HuH-7.5 (cell line): ENCODE measurements around the gene SRC.

ENCODE experiments used
- DNase-seq: peaks from one replicate; pipeline ENCODE4 v3.0.0; 2011; ENCODE audit warnings: low spot score

SRC gene

DNA sequence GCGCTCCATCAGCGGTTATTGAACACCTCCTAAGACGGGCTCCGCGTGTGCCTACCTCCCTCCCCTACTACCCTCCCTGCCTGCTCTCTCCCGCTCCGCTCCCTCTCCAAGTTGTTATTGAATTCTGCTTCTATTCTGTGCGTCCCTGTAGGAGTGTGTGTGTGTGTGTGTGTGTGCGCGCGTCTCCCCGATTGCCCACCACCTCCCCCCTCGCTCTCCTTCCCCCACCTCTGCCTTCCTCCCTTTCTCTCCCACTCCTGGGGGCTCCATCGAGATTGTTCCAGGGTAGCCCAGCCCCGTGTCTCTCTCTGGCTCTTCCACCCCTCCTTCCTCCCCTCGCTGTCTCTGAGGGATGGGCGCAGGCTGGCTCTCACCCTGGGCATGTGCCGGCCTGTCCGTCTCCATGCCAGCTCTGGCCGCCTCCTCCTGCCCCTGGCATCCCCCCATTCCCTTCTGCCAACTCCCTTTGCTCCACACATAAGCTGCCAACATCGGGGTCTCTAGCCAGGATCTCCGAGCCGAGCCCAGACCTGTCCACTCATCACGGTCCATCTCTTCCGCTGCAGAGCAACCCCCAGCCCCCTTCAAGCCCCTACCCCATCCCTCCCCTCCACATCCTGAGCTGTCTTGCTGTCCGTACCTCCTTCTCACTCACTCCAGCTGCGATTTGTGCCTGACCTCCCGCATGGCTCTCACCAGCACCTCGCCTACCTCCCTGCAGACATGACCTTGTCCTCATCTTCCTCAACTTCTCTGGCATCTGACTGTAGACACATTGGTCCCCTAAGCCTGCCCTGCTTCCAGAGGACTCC, 68.5 kb downstream of the SRC start:
- no peak for DNase-seq

DNA sequence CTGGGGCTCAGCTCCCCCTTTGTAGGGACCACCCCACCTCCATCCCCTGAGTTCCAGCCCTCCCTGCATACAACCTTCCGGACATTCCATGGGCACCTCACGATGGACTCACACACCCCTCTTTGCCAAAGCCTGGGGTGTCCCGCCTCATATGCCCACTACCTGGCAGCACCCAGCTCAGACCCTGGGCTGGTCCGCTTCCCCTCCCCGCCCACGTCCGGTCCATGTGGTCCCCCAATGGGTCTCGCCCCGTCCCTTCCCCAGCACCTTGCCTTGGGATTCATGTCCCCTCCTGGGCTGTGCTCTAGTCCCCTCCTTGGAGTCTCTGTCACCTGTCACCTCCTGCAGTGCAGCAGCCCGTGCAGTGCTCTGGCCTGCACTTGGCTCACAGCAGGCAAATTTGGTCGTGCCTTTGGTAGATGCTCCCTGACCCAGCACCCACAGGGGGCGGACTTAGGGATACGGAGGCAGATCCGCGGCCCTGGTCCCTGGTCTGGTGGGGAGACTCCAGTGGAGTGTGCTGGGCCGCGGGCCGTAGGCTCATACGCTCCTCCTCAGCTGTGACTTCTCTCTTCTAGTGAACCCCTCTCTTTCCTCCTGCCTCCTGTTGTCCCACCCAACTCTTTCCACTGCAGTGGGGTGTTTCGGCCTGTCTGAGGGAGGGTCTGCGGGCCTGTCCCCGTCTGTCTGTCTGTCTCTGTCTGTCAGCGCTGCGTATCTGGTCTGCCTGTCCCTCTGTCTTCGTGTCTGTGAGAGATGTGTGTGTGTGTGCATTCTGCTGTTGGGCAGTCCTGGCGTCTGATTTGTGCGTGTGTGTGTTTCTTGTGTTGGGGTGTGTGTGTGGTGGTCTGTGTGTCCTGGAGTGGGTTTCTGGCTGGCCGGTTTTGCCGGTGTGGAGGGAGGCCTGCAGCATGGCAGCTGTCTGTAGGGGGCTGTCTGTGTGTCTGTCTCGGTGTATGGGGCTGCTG, 69.5 kb downstream of the SRC start:
- no peak for DNase-seq

DNA sequence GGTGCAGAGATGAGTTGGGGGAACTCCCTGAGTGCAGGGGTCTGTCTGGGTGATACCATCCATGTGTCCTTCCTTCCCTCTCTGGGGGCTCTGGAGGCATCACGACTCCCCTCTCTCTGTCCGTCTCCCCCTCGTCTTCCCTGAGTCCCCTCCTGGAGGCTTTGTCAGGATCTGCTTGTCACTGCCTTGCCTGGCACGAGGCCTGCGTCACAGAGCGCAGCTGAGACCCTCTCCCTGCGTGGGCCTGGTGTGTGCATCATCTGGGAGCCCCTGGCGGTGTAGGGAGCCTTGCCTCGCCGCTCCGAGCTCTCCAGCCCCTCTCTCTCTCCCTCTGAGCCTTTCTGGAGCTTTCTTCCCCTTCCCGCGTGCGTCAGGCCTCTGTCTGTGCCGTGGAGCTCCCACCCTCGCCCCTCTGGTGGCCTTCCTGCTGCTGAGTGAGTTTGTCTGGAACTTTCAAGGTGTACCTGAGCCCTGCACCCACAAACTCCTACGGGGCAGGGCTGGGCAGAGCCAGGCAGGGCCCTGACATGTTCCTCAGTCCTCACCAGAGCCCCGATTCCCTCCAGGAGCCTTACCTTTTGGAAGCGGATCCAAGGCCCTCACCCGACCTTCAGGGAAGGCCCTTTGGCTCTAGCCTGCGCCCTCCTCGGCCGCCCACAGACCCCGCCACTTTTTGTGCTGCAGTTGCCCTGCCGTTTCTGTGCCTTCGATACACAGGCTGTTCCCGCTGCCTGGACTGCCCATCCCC, 70.3 kb downstream of the SRC start:
- DNase-seq, result no peak

DNA sequence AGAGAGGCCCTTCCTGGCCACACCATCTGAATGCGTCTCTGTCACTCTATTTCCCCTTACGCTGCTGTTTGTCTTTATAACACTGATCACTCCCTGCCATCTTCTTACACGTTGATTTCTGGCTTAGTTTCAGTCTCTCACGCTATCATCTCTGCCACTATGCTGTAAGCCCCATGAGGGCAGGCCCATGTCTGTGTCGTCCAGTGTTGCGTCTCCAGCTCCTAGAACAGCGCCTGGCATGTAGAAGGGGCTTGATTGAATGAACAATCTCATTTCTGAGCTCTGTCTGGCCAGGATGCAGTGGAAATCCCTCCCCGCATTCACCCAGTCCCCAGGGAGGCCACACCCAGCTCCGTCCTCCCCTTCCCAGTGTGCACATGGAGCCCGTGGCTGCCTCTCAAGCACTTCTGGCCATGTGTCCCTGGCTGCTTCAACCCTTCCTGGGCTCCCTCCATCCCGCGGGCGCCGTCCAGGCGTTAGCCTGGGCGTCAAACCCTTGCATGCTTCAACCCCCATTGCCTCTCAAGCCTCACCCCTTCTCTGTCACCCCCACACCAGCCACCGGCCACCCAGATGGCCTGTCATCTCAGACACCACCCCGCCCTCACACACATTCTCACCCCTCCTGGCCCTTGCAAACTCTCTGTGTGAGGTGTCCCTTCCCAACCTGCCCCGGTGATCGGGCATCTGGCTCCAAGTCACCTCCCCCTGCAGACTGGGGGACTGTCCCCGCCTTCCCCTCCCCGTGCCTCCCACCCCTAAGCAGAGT, 71.1 kb downstream of the SRC start:
- DNase-seq, result no peak

DNA sequence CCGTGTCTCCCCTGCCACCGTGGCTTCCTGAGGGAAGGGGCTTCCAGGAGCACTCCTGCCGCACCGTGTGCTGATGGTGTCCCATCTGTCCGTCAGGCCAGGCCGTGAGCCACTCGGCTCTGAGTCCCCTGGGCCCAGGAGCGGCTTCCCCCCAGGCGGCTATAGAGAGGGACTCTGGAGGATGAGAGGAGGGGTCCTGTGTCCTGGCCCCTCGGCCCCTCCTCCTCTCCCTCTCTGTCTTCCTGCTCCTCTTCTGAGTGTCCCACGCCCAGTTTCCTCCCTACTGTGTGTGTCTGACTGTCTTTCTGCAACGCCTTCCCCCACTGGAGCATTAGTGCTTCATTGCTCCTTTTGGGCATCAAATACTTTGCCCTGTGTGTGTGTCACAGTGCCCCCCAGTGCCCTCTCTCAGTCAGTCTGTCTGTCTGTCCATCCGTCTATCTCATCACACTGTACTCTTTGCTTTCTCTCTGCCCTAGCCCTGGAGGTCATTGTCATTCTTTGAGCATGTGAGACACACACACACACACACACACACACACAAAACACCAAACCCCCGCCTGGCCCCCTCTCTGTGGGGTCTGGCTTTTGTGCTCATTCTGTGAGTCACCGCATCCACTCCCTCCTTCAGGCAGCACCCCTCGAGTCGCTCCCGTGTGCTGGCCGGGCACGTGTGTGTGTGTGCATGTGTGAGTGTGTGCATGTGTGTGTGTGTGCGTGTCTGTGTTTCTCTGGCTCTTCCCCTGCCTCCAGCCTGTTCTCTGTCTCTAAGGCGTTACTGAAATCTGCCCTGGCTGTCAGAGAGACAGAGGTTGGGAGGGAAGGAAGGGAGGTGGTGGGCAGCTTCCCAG, 71.9 kb downstream of the SRC start:
- no peak for DNase-seq

DNA sequence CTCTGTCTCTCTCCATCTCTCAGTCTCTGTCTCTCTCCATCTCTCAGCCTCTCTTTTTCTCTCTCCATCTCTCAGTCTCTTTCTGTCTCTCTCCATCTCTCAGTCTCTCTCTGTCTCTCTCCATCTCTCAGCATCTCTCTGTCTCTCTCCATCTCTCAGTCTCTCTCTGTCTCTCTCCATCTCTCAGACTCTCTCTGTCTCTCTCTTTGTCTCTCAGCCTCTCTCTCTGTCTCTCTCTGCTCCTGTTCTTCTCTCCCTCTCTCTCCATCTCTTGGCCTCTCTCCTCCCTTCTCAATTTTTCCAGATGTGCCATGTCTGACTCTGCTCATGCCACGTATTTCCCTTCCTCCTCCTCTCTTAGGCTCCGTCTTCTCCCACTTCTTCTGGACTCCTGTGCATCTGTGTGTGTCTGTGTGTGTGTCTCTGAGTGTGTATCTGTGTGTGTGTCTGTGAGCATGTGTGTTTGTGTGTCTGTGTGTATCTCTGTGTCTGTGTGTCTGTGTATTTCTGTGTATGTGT, 72.7 kb downstream of the SRC start:
- no peak for DNase-seq

DNA sequence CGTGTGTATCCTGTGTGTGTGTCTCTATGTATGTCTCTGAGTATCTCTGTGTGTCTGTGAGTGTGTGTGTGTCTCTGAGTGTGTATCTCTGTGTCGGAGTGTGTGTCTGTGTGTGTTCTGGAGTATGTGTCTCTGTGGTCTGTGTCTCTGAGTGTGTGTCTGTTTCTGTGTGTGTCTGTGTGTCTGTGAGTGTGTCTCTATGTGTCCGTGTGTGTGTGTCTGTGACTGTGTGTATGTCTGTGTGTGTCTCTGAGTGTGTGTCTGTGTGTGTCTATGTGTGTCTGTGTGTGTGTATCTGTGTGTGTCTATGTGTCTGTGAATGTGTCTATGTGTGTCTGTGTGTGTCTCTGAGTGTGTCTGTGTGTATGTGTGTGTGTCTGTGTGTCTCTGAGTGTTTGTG, 73.4 kb downstream of the SRC start:
- DNase-seq, result no peak

DNA sequence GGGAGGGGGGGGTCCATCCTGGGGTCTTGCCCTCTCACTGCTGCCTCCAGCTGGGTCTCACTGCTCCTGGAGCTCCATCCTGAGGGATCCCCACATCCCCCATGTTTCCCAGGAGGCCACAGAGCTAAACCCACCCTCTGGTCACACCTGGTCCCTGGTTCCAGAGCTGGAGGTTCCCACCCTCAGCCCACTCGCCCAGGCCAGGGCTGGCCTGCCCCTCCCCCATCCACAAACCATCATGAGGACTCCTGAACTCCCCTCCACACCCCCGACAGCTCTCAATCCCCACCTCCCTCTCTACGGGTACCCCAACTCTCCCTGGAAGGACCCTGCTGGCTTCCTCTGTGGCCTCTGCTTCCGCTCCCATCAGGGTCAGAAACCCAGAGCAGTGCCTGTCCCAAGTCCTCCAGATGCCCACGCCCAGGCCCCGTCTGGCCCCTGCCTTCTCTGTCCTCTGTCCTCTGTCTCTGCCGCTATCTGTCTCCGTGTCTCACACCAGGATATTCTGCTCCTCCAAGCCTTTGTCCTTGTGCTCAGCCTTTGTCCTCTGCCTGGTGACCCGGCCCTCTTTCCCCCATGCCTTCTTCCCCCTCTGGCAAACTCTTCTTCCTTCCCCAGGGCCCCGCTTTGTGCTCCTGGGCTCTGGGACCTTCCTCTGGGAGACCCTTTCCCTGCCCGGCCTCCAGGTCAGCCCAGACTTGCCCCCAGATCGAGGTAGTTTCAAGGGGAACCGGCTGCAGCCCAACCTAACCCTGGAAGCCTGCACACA, 74.0 kb downstream of the SRC start:
- no peak for DNase-seq

DNA sequence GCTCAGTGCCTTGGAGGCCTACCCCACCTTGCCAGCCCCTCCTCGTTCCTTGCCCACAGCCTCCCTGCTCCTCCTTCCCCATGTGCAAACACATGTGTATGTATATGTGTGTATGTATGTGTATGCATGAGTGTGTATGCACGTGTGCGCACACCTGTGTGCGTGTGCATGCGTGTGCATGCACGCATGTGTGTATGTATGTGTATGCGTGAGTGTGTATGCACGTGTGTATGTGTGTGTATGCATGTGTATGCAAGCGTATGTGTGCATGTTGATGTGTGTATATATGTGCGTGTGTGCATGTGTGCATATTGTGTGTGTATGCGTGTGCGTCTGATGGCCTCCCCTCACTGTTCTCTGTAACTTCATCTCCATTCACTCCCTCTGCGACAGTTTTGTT, 74.7 kb downstream of the SRC start:
- no peak for DNase-seq

DNA sequence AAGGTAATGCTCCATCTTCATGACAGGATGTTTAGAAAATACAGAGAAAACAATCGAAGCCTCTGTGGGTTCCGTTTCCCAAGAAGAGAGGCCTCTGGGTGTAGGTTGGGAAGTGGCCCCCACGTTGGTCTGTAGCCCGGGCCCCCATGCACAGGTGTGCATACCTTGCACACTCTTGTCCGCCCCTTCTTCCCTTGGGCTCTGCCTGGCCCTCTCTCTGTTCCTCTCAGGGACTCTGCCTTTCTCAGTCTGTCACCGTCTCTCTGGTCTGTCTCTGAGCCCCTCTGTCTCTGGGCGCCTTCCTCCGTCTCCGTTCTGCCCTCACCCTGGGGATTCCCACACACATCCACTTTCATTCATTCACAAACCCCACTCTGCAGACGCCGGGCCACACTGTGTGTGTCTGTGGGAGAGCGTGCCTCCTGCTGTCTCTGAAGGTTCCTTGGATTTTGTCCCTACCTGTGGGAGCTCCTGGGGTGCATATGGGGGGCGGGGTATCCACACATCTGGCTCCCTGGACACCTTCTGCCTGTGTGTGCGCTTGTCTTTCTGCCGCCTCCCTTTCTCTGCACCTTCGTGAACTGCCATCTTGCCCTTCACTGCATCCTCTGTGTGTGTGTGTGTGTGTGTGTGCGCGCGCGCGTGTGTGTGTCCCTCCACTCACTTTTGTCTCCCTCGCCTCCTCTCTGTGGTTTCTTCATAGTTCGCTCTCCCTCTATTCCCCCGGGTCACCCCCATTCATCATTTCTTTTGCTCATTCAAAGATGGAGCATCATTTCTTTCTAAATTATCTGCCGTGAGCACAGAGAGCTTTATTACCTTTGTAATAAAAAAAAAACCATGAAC, 75.3 kb downstream of the SRC start:
- DNase-seq, result no peak

DNA sequence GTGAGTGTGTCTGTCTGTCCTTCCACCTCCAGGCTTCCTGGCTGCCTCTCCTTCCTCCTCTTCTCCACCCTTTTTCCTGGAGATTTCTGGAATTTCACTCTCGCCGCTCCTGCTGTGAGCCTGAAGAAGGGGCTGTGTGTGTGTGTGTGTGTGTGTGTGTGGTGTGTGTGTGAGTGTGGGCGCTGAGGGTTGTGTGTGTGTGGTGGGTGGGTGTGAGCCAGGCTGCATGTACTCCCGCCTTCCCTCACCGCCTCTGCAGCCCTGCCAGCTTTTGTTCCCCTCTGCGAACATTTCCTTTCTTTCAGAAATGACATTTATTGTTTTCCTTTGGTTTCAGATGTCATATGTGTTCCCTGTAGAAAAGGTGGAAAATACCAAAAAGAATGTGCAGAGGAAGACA, 76.0 kb downstream of the SRC start:
- DNase-seq, result no peak

DNA sequence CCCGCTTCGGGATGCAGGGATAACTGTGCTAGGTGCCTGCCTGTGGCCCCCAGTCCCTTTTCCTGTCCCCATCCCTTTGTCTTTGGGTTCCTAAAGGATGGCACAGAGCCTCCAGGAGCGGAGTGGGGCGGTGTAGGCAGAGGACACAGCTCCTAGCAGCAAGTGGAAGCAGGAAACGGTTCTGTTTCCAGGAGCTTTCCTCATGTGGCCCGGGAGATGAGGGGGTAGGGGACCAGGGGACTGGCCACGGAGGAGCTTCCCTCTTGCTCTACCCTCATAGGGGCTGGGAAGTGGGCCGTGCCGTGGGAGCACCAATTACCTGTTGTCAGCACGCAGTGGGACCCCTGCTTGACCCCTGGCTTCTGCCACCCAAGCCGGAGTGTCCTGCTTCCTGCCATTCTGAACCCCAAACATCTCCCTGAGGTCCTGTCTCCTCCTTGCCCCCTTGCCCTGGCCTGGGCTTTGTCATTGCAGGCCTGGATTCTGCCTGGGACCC, 76.9 kb downstream of the SRC start:
- no peak for DNase-seq

DNA sequence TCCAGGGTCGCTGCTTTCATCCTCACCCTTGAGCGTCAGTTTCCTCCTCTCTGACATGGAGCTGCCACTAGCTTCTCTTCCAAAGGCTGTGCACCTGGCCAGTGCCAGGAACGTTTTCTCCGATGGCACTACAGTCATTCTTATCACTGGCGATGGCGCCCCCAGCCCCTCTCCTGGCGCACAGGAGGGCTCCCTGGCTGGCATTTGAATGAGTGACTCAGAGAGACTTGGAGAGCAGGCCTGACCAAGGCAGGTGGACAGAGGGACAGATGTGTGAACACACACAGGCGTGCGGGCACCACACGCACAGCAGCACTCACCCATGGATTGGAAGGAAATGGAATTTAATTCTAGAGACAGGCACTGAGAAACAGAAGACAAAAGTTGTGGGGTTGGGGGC, 77.6 kb downstream of the SRC start:
- DNase-seq, result no peak

DNA sequence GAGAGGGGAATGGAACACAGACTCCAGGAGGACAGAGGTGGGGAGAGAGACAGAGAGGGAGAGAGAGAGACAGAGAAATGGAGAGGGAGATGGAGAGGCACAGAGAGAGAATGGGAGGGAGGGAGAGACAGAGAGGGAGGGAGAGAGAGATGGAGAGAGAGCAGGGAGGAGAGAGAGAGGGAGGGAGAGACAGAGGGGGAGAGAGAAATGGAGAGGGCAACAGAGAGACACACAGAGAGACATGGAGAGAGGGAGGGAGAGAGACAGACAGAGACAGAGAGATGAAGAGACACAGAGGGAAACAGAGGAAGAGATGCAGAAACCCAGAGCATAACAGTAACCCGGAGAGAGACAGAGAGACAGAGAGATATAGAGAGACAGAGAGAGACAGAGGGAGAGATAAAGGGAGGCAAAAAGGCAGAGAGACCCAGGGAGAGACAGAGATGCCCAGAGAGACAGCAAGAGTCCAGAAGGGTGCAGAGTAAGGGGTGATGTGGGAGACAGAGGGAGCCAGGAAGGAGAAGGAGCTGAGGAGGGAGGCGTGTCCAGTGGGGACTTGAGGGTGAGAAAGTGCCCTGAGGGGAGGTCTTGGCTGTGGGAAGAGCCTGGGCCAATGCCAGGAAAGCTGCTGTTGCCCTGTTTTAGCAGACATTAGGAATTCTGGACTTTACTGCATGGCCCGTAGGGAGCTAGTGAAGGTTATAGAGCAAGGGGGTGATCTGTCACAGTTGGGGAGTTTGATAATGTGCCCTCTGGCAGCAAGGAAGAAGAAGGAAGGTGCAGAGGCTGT, 78.3 kb downstream of the SRC start:
- no peak for DNase-seq

DNA sequence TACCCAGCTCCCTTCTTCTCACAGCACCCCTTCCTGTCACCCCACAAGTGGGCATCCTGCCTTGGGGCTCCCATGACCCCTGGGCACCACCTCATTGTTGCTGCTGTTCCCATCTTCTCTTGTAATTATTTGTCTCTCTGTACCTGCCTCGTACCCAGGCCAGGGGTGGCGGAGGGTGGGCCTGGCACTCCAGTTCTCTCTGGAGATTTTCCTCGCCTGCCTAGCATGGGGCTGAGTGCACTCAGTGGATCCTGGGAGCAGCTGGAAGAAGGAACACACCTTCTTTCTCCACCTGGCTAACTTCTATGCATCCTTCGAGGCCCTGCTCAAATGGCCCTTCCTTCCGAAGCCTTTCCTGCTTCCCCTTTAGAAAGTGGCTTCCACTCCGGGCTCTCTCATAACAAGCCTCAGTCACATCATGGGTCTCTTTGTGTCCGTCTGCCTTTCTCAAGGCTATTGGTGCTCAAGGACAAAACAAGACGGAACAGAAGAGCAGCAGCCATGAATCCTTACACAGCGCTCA, 79.2 kb downstream of the SRC start:
- DNase-seq, result no peak

DNA sequence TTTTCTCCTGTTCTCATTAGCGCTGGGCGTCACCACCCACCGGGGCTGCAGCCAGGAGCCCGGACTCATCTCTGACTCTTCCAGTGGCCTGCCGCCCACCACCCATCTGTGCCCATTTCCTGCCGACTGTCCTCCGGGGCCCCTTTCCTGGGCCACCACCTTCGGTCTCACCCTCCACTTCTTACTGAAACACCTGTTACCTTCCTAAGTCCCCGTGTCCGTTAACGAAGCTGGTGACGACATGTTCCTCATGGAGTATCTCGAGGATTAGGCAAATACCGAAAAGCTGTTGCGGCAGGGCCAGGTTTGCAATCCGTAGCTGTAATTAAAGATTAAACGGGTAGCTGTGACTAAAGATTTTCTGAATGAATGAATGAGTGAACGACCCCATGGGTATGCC, 80.2 kb downstream of the SRC start:
- DNase-seq, result no peak

DNA sequence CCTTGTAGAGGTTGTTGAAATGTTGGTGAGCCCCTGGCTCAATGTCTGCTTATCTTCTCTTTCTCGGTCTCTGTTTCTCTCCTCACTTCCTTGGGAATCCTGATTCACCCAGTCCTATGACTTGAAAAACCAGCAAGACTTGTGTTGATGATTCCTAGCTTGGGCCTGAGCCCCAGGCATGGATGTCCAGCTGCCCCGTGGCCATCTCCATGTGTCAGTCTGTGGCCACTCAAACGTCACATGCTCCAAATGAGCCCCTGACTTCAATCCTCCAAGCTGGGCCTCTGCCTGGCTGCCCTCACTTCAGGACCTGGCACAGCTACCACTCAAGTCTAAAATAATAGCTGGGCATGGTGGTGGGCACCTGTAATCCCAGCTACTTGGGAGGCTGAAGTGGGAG, 81.0 kb downstream of the SRC start:
- DNase-seq, result no peak

DNA sequence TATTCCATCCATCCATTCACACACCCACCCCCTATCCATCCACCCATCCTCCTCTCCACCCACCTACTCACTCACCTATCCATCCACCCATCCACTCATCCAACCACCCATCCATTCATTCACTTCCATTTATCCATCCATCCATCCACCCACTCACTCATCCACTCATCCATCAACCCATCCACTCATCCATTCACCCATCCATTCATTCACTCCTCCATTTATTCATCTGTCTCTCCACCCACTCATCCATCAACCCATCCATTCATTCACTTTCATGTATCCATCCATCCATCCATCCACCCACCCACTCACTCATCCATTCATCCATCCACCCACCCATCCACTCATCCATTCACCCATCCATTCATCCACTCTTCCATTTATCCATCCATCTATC, 84.1 kb downstream of the SRC start:
- no peak for DNase-seq
